ENCODE measurements around the gene CCL18.
"Not testable (repeated sequence)": the region's sequence is repeated elsewhere in the genome, so short reads cannot be mapped to it uniquely, and the experiment has no call there.

CCL18 gene, protein sequence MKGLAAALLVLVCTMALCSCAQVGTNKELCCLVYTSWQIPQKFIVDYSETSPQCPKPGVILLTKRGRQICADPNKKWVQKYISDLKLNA

DNA sequence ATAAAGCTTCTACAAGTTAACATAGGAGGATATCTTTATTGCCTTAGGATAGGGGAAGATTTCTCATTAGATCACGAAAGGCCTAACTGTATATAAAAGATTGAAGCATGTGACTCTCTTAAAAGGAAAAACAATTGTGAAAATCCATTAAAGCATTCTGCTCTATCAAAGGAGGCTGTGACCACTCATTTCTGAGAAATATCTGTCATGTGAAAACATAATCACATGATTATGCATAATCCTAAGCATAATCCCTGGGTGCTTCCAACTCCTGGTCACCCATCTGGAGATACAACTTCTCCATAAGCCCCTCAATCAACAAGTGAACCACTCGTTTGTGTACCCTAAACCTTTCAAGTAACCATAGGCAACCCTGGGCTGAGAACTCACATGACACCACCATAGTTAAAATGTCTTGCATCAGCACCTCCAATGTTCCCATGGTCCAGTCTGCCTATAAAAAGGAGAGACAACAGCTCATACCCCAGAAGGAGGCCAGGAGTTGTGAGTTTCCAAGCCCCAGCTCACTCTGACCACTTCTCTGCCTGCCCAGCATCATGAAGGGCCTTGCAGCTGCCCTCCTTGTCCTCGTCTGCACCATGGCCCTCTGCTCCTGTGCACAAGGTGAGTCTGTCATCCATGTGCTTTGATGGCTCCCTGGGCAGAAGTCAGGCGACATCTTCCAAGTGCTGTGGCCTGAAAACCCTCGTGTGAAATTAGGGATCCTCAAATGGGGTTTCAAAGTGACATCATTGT is at the start of gene CCL18:
Gene CCL18, plus strand, starts transcription at position 487 of the 756 bp plus-strand sequence. Its CDS starts 71 bp downstream, at position 558.
- no peak within 1 kb of the TSS for H3K4me3 ChIP-seq (ENCODE audit: low read depth, low read length)

DNA sequence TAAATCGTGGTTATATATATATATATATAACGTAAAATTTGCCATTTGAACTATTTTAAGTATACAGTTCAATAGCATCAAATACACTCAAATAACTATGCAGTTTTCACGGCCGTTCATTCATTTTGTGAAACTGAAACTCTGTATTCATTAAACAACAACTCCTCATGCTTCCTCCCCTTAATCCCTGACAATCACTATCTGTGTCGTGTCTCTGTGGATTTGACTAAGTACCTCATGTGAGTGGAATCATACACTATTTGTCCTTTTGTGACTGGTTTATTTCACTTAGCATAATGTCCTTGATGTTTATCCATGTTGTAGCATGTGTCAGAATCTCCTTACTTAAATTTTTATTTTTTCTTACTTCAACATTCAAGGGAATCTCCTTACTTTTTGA is 49.1 kb upstream of the CCL18 start:
- H3K4me3 ChIP-seq (ENCODE audit: low read depth, low read length): no peak overlapping the region

DNA sequence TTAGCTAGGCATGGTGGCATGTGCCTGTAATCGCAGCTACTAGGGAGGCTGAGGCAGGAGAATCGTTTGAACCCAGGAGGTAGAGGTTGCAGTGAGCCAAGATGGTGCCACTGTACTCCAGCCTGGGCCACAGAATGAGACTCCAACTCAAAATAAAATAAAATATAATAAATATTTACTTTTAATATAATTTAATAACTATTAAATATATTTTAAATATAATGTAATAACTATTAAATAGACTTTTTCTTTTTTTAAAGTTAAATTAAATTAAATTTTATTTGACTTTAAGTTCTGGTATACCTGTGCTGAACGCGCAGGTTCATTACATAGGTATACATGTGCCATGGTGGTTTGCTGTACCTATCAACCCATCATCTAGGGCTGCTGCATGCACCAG is 48.2 kb upstream of the CCL18 start:
- not testable (repeated sequence) for H3K4me3 ChIP-seq (ENCODE audit: low read depth, low read length)

DNA sequence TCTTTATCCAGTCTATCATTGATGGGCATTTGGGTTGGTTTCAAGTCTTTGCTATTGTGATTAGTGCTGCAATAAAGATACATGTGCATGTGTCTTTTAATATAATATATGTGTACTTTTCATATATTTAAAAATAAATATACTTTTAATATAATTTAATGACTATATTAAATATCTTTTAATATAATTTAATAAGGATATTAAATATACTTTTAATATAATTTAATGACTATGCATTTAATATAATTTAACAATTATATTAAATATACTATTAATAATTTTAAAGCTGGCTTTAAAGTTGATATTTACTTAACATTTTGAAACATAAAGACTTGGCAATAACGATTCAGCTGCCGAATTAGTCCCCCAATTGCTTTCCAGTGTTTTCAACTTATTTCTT is 47.5 kb upstream of the CCL18 start:
- H3K4me3 ChIP-seq (ENCODE audit: low read depth, low read length): no peak overlapping the region

DNA sequence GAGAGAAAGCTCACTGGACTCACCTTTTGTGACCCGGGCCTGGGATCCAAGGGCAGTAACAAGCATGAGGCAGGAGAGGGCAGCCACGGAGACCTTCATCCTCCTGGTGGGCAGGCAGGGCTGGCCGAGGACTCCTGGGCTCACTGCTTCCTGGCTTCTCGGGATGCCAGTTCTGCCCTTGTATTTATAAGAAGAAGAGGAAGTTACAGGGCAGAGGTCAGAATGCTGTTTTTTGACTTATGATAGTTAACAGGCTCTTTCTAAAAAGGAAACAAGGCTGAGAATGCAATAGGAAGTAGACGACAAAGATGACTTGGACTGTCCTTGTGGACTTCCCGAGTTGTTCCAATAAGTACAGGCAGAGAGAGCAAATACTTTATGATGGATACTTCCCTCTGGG is 46.3 kb upstream of the CCL18 start, which contains the start of gene CCL23:
Gene CCL23, minus strand, starts transcription at position 174 of the 400 bp plus-strand sequence. Its CDS starts 75 bp downstream, at position 99.
- H3K4me3 ChIP-seq (ENCODE audit: low read depth, low read length): no peak within 1 kb of the TSS

DNA sequence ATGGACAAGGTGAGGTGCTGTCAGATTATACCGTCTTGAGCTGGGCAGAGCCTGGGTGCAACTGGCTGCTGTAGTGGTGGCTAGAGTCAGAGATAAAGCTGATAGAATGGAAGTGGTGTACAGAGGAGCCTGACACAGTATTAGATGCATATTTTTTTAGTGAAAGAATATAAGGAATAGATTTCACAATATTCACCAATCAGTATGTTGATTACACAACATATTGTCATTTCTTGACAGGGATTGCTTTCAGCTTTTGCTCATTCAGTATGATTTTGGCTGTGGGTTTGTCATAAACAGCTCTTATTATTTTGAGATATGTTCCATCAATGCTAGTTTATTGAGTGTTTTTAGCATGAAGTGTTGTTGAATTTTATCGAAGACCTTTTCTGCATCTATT is 44.6 kb upstream of the CCL18 start:
- H3K4me3 ChIP-seq (ENCODE audit: low read depth, low read length): no peak overlapping the region

DNA sequence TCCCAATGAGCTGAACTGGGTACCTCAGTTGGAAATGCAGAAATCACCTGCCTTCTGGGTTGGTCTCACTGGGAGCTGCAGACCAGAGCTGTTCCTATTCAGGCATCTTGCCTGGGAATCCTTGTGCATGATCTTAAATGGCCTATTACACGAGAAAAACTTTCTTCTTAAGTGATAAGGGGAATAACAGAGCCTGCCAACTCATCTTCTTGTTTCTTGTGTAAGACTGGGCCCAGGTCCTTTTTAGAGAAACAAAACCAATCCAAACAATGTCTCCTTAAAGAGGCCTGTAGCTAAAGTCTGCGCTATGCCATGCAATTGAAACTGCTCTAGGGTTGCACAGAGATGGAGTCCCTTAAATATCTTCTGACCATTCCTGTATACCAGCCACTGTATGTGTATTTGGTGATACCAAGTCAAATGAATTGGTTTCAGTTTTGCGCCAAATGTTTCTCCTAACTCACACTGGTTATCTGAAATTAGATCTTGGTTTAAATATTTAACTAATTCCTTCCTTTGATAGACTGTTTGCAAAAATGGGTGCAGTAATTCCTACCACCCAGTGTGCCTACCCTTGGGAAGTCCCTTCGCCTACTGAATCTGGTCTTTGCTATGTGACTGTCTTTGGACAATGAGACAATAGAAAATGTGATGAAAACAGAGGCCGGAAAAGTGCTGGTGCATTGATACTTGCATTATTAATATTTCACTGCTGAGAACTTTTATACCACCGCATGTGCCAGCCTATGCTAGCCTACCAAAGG is 39.8 kb upstream of the CCL18 start:
- no peak overlapping the region for H3K4me3 ChIP-seq (ENCODE audit: low read depth, low read length)

DNA sequence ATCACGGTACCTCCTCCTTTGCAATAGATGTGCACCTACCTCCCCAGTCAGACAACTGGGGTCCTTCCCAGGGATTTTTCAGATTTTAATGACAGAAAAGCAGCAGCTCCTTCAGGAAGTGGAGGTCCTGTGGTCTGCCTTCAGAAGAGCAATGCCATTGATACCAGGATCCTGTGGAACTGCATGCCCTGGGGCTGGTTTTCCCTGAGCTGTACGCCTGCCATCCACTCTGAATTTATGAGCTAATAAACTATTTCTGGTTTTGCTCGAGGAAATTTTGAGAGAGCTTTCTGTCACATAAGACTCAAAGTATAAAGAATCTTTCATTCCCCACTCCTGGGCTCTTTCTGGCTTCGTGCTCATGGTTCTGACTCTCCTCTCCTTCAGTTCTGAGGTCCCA is 36.3 kb upstream of the CCL18 start:
- H3K4me3 ChIP-seq (ENCODE audit: low read depth, low read length): no peak overlapping the region

DNA sequence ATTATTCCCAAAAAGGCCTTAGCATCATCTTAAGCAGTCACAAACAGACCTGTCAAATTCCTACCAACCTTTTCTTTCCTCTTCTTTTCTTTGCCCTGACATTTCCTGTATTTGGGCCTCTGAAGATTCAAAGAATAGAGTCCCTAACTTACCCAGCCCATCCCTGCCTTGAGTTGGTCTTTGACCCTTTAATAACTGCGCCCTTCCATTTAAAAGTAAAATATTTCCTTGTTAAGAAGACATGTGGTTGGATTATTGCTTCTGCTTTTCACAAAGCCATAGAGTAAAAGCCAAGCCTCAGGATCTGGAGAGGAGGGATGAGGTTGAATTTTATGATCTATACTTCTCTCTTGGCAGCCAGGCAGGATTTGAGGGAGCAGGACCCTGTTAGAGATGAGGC is 33.1 kb upstream of the CCL18 start:
- no peak overlapping the region for H3K4me3 ChIP-seq (ENCODE audit: low read depth, low read length)

DNA sequence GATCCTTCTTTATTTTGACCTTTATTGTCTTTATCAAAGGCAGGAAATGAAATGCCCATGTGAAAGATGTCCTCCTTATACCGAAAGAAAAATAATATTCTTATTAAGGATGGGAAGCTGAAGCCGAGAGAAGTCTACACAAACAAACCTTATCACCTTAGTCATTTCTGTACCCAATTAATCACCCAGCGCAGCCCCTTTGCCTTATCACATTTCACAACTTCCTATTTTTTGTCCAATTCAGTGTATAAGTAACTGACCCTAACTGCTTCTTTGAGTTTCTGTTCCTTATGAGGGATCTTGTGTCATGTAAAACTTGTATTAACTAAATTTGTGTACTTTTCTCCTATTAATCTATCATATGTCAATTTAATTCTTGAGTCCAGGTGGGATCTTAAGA is 29.9 kb upstream of the CCL18 start:
- H3K4me3 ChIP-seq (ENCODE audit: low read depth, low read length): no peak overlapping the region

DNA sequence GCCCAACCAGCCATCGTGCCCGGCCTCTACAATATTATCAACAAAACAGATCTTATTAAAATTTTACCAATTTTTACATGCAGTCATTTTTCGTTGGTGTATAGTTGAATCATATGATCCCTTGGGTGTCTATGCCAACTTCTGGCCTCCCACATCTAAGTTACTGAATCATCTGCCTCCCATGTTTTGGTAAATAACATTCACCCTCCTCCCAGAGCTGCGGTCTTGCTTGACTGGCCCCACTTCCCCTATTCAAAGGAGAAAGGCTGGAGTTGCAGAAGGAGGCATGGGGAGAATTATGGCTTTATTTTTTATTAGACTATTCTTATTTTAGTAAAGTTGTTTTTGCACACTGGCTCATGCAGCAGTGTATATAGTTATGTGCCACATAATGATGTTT is 27.8 kb upstream of the CCL18 start:
- no peak overlapping the region for H3K4me3 ChIP-seq (ENCODE audit: low read depth, low read length)

DNA sequence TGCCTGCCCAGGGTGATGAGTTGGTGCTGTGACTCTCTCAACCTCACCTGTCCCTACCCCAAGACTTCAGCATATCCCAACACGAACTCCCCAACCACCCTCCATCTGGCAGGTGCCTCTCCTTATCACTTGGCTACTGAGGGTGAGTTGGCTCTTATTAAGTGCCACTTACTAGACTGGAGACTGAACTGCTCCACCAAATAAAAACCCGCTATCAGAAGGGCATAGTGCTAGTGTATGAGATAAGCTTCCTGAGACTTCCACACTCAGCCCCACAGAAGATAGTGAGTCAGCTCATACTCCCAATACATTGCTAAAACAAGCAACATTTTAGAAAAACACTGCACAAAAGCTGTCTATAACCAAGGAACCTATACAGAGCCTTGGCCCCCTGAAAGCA is 16.0 kb upstream of the CCL18 start:
- no peak overlapping the region for H3K4me3 ChIP-seq (ENCODE audit: low read depth, low read length)

DNA sequence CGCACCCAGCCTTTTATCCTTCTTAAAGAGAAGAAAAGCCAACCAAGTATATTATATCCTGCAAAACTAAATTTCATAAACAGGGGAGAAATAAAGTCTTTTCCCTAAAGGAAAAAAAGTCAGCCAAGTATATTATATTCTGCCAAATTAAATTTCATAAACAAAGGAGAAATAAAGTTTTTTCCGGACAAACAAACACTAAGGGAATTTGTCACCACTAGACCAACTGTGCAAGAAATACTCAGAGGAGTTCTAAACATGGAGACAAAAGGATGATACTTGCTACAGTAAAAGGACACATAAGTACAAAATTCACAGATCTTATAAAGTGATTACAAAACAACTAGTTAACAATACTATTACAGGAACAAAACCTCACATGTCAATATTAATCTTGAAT is 14.4 kb upstream of the CCL18 start:
- H3K4me3 ChIP-seq (ENCODE audit: low read depth, low read length): no peak overlapping the region

DNA sequence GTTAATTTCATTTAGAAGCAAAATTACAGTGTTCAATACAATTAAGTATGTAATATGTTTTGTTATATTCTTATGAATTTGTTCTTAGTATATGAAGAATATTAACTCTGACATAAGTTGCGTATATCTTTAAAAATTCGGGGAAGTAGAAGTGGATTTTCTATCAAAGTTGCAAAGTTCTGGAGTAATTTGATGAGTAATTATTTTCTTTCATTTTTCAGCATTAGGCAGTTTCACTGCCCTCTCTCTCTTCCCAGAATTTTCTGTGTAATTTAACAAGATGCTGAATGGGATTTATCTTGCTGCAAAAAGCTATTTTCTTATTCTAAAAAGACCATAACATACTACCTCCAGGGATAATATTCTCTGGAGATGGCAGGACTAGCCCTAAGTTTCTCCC is 8.9 kb upstream of the CCL18 start:
- H3K4me3 ChIP-seq (ENCODE audit: low read depth, low read length): no peak overlapping the region

DNA sequence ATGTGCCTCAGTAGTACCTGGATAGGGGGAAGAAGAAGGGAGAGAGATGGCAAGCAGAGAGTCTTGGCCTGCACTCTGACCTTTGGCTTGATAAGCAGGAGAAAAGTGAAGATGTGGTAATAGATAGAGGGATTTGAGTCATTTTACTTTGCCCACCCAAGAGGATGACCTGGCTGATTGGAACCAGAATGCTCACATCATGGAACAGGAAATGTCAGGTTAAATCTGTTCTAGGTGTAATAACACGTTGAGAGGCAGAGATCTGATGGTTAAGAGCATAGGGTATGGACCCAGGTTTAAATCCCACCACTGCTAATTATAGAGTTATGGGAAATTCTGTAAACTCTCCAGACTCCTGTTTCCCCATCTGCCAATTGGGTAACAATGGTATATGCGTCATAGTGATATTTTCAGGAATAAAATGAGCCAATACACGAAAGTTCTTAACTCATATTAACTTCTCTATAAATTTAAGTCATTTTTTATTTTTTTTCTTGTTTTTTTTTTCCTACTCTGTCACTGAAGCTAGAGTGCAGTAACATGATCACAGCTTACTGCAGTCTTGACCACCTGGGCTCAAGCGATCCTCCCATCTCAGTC is 8.1 kb upstream of the CCL18 start:
- H3K4me3 ChIP-seq (ENCODE audit: low read depth, low read length): no peak overlapping the region

DNA sequence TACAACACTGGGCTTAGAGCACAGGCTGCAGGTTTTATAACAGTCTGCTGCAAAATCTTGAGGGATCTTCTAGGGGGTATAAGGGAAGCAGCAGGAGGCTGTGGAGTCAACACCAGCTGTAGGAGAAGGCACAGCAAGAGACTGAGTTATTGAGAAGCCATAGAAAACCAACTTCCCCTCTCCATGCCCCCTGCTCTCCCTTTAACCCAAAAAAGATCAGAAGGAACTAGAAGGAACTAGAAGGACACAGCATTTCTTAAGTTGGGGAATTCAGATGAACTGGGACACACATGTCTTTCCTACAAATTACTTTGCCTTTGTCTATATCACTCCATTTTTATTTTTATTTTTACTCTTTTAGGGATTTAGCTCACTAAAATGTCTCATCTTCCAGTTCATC is 6.2 kb upstream of the CCL18 start:
- no peak overlapping the region for H3K4me3 ChIP-seq (ENCODE audit: low read depth, low read length)

DNA sequence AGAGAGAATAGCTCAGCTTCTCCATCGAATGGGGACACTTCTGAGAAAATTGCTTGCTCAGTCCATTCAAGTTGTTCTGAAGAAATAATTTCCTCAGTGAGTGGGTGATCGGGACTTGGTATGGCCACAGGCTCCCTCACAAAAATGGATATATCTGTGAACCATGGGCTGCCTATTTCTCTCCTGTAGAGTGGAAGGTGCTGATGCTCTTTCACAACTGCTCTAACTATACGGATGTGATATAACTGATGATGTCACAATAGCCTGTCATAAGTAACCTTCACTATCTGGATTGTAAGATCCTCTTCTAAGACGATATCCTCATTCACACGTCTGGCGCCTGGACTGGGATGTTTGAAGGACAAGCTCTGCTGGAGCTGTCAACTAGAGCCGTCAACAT is 4.7 kb upstream of the CCL18 start:
- H3K4me3 ChIP-seq (ENCODE audit: low read depth, low read length): no peak overlapping the region

DNA sequence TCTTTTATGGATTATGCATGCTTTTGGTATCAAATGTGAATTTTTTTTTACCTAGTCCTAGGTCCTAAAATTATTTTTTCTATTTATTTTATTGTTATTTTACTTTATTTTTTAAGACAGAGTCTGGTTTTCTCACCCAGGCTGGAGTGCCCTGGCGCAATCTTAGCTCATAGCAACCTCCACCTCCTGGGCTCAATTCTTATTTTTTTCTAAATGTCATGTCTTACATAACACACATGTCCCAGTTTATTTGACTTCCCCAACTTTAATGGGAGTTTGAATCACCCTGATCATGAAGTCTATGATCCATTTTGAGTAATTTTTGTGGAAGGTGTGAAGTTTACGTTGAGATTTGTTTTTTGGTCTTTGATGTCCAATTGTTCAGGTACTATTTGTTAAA is 3.3 kb upstream of the CCL18 start:
- H3K4me3 ChIP-seq (ENCODE audit: low read depth, low read length): no peak overlapping the region

DNA sequence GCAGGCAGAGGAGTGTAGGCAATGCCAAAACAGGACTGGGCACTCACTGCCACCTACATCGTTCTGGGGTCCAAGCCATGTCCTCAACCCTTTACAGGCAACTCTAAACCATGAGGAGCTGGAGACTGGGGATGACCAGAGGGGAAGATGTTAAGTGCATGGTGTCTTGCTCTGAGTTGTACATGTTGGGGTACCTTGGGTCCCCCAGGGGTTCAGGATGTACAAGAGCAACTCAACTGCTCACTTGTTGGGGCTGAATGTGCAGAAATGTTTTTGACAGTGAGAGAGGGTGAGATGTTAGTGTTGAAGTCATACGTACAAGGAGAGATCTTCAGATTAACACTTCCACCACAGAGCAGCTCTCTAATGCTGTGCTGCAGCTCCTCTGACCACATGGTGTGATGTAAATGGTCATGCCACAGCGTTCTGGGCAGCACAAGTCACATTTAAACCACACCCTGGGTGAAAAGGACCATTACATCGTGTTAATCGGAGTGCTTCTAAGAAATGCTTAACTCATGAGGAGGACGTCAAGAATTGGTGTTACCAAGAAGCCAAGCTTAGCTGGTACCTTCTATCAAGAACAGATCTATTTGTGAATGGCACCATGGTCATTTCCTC is 2.4 kb downstream of the CCL18 start:
- H3K4me3 ChIP-seq (ENCODE audit: low read depth, low read length): no peak overlapping the region

DNA sequence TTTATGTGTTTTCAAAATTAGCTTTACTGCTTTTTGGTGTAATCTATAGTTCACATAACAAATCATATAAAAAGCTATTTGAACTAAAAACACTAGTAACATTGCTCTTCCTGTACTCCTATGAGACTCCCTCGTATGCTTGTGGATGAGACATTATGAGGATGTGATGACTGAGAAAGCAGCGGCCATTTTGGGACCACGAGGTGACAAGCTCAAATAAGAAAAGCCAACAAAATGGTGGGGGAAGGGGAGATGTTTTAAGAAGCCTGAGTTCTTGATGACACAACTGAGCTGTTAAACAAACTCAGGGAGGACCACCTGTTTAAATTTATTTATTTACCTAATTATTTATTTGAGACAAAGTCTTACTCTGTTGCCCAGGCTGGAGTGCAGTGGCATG is 4.5 kb downstream of the CCL18 start:
- H3K4me3 ChIP-seq (ENCODE audit: low read depth, low read length): no peak overlapping the region

DNA sequence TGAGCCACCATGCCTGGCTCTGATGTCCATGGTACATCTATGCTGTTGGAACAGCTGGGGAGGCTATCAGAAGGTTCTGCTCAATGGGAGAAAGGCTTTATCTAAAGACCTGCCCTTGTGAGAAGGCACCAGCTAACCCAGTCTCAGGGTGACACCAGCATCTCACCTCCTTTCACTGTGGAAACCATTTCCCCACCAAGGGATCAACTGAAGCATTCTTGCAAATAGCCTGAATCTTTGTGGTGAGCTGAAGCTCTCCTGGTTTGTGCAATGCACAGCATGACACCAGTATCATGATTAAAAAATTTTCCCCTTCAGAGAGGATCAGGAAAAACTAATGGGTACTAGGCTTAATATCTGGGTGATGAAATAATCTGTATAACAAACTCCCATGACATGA is 5.1 kb downstream of the CCL18 start:
- no peak overlapping the region for H3K4me3 ChIP-seq (ENCODE audit: low read depth, low read length)
